ENCODE measurements around the gene TMEM126A.
A peak's percentile ranks its signal among the peaks of the same experiment; 100 is the strongest.

The TMEM126A gene

GRCh38 chr11:85672105-85672902 is 24.5 kb downstream of the TMEM126A start:
- no peaks in the 10 kb centered on the region for H3K36me3 ChIP-seq (ENCODE audit: control insufficient read depth, insufficient read depth, low read length)
- no peak for DNase-seq (ENCODE audit: extremely low read depth, insufficient read length)
- no peak for TF ChIP-seq CTCF (IDR thresholded peaks at IDR 0.05; ENCODE audit: insufficient read depth, low read length, poor library complexity, severe bottlenecking)
- no peaks in the 10 kb centered on the region; the same call in 1 of the 2 replicates for H3K27me3 ChIP-seq (replicated peaks; ENCODE audit: control insufficient read depth, insufficient read depth, low read length)
- no peak overlapping the region for H3K4me3 ChIP-seq (replicated peaks; ENCODE audit: low read depth, low read length)

GRCh38 chr11:85673393-85673792 is 25.6 kb downstream of the TMEM126A start:
- H3K27me3 ChIP-seq (replicated peaks; ENCODE audit: control insufficient read depth, insufficient read depth, low read length), result no peaks in the 10 kb centered on the region; the same call in 1 of the 2 replicates
- no peak for DNase-seq (ENCODE audit: extremely low read depth, insufficient read length)
- no peak overlapping the region for H3K4me3 ChIP-seq (replicated peaks; ENCODE audit: low read depth, low read length)
- H3K36me3 ChIP-seq (ENCODE audit: control insufficient read depth, insufficient read depth, low read length), result no peaks in the 10 kb centered on the region
- no peak for TF ChIP-seq CTCF (IDR thresholded peaks at IDR 0.05; ENCODE audit: insufficient read depth, low read length, poor library complexity, severe bottlenecking)

- no peak overlapping the region for H3K4me3 ChIP-seq (replicated peaks; ENCODE audit: low read depth, low read length)
- DNase-seq (ENCODE audit: extremely low read depth, insufficient read length), result no peak
- no peaks in the 10 kb centered on the region for H3K36me3 ChIP-seq (ENCODE audit: control insufficient read depth, insufficient read depth, low read length)
- no peak for TF ChIP-seq CTCF (IDR thresholded peaks at IDR 0.05; ENCODE audit: insufficient read depth, low read length, poor library complexity, severe bottlenecking)
- no peaks in the 10 kb centered on the region for H3K27me3 ChIP-seq (replicated peaks; ENCODE audit: control insufficient read depth, insufficient read depth, low read length)
Measured at GRCh38 chr11:85679576-85679975, 31.8 kb downstream of the TMEM126A start.

DNA sequence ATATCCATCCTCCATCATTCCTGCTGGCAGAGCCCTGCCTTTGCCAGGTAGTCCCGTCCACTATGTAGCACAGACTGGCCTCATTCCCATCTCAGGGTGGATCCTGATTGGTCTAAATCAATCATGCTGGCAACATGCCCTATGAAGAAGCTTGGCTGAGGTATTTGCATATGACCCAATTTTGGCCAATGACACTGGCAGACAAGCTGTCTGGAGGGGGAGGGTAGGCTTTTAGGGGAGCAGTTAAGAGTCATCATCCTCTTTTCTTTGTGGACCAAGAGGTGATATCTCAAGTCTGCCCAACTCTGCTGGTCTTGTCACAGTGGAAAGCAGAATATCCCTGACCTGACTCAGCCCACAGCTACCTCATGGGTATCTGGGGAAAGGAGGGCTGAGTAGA is 33.1 kb downstream of the TMEM126A start:
- DNase-seq (ENCODE audit: extremely low read depth, insufficient read length), result no peak
- Histone ChIP-seq H3K27me3 (replicated peaks; ENCODE audit: control insufficient read depth, insufficient read depth, low read length) (no peaks in the 10 kb centered on the region), H3K36me3 (ENCODE audit: control insufficient read depth, insufficient read depth, low read length) (no peaks in the 10 kb centered on the region), H3K4me3 (replicated peaks; ENCODE audit: low read depth, low read length) (no peak overlapping the region)
- TF ChIP-seq CTCF (IDR thresholded peaks at IDR 0.05; ENCODE audit: insufficient read depth, low read length, poor library complexity, severe bottlenecking), result no peak

DNA sequence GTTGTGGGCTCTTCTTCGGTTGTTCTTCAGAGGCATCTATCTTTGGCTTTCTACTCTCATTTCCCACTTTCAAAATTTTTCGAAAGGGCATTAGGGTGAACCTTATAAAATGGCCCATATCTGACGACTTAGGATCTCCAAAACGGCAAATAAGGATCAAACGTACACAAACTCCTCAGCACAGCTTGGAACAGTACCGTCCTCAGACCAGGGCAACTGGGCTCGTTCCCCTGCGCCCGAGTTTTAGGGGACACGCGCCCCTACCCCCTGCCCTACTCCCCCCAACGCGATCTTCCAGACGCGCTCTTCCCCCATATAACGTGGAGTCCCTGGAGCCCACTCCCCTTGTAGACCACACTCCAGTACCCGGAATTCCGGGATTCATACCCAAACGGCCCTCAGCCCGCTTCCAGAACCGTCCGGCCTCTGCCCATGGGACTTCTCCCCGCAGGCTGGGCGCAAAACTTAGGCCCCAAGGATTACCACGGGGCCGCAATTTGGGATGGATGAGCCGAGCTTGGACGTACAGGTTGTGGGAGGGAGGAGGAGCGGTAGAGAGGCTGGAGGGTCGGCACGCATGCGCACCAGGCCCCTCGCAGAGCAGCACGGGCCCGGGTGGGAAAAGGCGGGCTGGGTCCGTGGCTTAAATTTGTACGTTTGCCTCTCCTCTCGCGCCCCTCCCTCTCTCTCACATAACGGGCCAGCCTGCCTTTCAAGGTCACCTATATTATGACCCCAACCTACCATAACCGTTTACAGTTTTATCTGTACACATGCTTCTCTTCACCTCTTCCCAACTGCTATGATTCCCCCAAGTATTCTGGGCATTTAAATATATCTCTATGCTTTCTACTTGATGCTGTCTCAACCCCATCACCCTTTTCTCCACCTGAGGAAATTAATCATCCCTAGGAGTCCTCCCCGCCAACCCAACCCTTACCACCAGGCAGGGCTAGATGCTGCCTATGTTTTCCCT is 34.9 kb downstream of the TMEM126A start:
- DNase-seq (ENCODE audit: extremely low read depth, insufficient read length), result peak; percentile 32
- peak overlapping the region; percentile 65 for H3K4me3 ChIP-seq (replicated peaks; ENCODE audit: low read depth, low read length)
- no peak for TF ChIP-seq CTCF (IDR thresholded peaks at IDR 0.05; ENCODE audit: insufficient read depth, low read length, poor library complexity, severe bottlenecking)
- no peaks in the 10 kb centered on the region for H3K27me3 ChIP-seq (replicated peaks; ENCODE audit: control insufficient read depth, insufficient read depth, low read length)
- no peaks in the 10 kb centered on the region for H3K36me3 ChIP-seq (ENCODE audit: control insufficient read depth, insufficient read depth, low read length)
